Stimulated activated CD8-positive, alpha-beta memory T cell treated with anti-CD3 and anti-CD28 coated beads, Interleukin-15, amount 100 ng/mL, for 4 hours (primary cell): ENCODE results near the gene ZNF586.
"Not testable (repeated sequence)": the region's sequence is repeated elsewhere in the genome, so short reads cannot be mapped to it uniquely, and the experiment has no call there.

Source experiments
- DNase-seq, 2 donors: peaks; one replicate each; pipeline ENCODE4 v3.0.0-alpha.2; 2020; ENCODE audit warnings: low read depth in 2 of 2

The ZNF586 gene

GRCh38 chr19:57823155-57823554 lies 53.7 kb downstream of the ZNF586 start:
- not testable (repeated sequence) for DNase-seq

GRCh38 chr19:57823608-57824007 lies 54.1 kb downstream of the ZNF586 start:
- DNase-seq: not testable (repeated sequence)

GRCh38 chr19:57825511-57825910 lies 56.0 kb downstream of the ZNF586 start:
- no peak for DNase-seq

- no peak for DNase-seq
These were observed 59.8 kb downstream of the ZNF586 start for GRCh38 chr19:57829316-57829715.

GRCh38 chr19:57830071-57830602 lies 60.7 kb downstream of the ZNF586 start, which contains the start of gene ZNF587B:
ZNF587B (plus strand) TSS chr19:57830299; CDS start chr19:57830529, 230 bp downstream.
- no peak for DNase-seq
